HepG2 (cell line): ENCODE measurements around the gene RPS28. TPM values are rescaled to one million over a fixed set of nuclear protein-coding genes. Genes with fewer than 3 reads are reported as not detected.

Experiments used
- CBX1 ChIP-seq: IDR thresholded peaks from one replicate; pipeline ENCODE4 v1.6.1; 2016; ENCODE audit warnings: antibody characterized with exemption, low read depth
- FIP1L1 ChIP-seq: fragments of 200-400 bp; formaldehyde crosslinking; IDR thresholded peaks from 2 replicates; pipeline ENCODE4 v1.6.1; 2018; ENCODE audit warnings: low read depth, mild to moderate bottlenecking, low read length, moderate library complexity, borderline replicate concordance; ENCODE audit not compliant: insufficient read depth
- GTF3A ChIP-seq: sonication (generic); formaldehyde crosslinking; conservative IDR thresholded peaks from 2 replicates; pipeline ENCODE4 v1.4.0; 2020; ENCODE audit warnings: mild to moderate bottlenecking, missing genetic modification reagents
- KLF6 ChIP-seq: IDR thresholded peaks from 2 replicates; pipeline ENCODE4 v1.8.0; 2016; ENCODE audit warnings: missing biosample characterization, missing genetic modification reagents
- MAFK ChIP-seq, 2 experiments: IDR thresholded peaks in 1 of 2; conservative IDR thresholded peaks in 1 of 2; 2 replicates each; pipeline ENCODE4 v1.6.1; 2011; ENCODE audit warnings: improper control_type of control experiment in 2 of 2, low read length in 2 of 2
- MTF2 ChIP-seq: sonication (generic); formaldehyde crosslinking; IDR thresholded peaks from 2 replicates; pipeline ENCODE4 v1.5.0; 2020; ENCODE audit warnings: missing genetic modification reagents, borderline replicate concordance
- NR2F1 ChIP-seq, 2 experiments: fragments of 450-650 bp in 1 of 2; formaldehyde crosslinking in 1 of 2; IDR thresholded peaks; 2 replicates each; pipeline versions ENCODE4 v1.5.0 to v1.6.1; 2016 to 2020; ENCODE audit warnings: mild to moderate bottlenecking in 1 of 2, missing compliant biosample characterization in 1 of 2, missing genetic modification reagents in 1 of 2, moderate library complexity in 1 of 2
- ONECUT2 ChIP-seq: sonication (generic); formaldehyde crosslinking; IDR thresholded peaks from 2 replicates; pipeline ENCODE4 v1.4.0; 2020; ENCODE audit warnings: missing genetic modification reagents
- RFXAP ChIP-seq: sonication (generic); formaldehyde crosslinking; IDR thresholded peaks from 2 replicates; pipeline ENCODE4 v1.4.0; 2020; ENCODE audit warnings: missing genetic modification reagents, borderline replicate concordance
- SSRP1 ChIP-seq: IDR thresholded peaks from 2 replicates; pipeline ENCODE4 v1.6.1; 2016; ENCODE audit warnings: control low read depth
- TSC22D2 ChIP-seq: sonication (generic); formaldehyde crosslinking; IDR thresholded peaks from 2 replicates; pipeline ENCODE4 v1.5.1; 2020; ENCODE audit warnings: missing genetic modification reagents, mild to moderate bottlenecking, borderline replicate concordance
- ZEB1 ChIP-seq: IDR thresholded peaks from 2 replicates; pipeline ENCODE4 v1.6.1; 2012; ENCODE audit warnings: mild to moderate bottlenecking, low read depth, inconsistent platforms; ENCODE audit not compliant: insufficient replicate concordance
- ZNF10 ChIP-seq: sonication (generic); formaldehyde crosslinking; IDR thresholded peaks from 2 replicates; pipeline ENCODE4 v1.4.0; 2020; ENCODE audit warnings: mild to moderate bottlenecking, low read depth, missing genetic modification reagents, borderline replicate concordance
- ZNF589 ChIP-seq: sonication (generic); formaldehyde crosslinking; conservative IDR thresholded peaks from 2 replicates; pipeline ENCODE4 v1.8.0; 2022; ENCODE audit warnings: mild to moderate bottlenecking, moderate library complexity, missing genetic modification reagents
- ZNF629 ChIP-seq: sonication (generic); formaldehyde crosslinking; conservative IDR thresholded peaks from 2 replicates; pipeline ENCODE4 v1.5.0; 2020; ENCODE audit warnings: missing genetic modification reagents
- ZNF713 ChIP-seq: sonication (generic); formaldehyde crosslinking; IDR thresholded peaks from 2 replicates; pipeline ENCODE4 v1.4.0; 2020; ENCODE audit warnings: mild to moderate bottlenecking, missing genetic modification reagents
- polyA plus RNA-seq, 8 experiments: library from polyadenylated mRNA; depleted of rRNA in 3 of 8; stranded (reverse) in 7 of 8; unstranded in 1 of 8; fragments of >200 nt; fragmentation: Illumina TruSeq in 4 of 8; extraction: Trizol in 4 of 8; gene quantifications; 2 replicates each; pipeline versions ENCODE4 v1.2.1 to v1.2.3, GENCODE V29; 2011 to 2016; ENCODE audit warnings: low read depth in 4 of 8, missing spikeins in 1 of 8, mixed read lengths in 1 of 8; ENCODE audit not compliant: insufficient read depth in 1 of 8
- total RNA-seq, 5 experiments: library from RNA; depleted of rRNA; stranded (reverse); fragments of >200 nt; fragmentation: Illumina TruSeq; extraction: Trizol; gene quantifications; 2 replicates each; pipeline ENCODE4 v1.2.3, GENCODE V29; 2016; ENCODE audit warnings: low read depth in 1 of 5
- TF ChIP-seq, protein P1 (sequence below): sonication (generic); formaldehyde crosslinking; conservative IDR thresholded peaks from 2 replicates; pipeline ENCODE4 v1.4.0; 2020; ENCODE audit warnings: missing genetic modification reagents
- TF ChIP-seq, protein P2 (sequence below): IDR thresholded peaks from 2 replicates; pipeline ENCODE4 v1.6.1; 2016; ENCODE audit warnings: control low read depth
- TF ChIP-seq, protein P3 (sequence below): sonication (generic); formaldehyde crosslinking; IDR thresholded peaks from 2 replicates; pipeline ENCODE4 v1.4.0; 2020; ENCODE audit warnings: mild to moderate bottlenecking, missing genetic modification reagents, borderline replicate concordance
- TF ChIP-seq, protein P4 (sequence below): fragments of 450-650 bp; IDR thresholded peaks from 2 replicates; pipeline ENCODE4 v1.6.1; 2016

Gene RPS28
- total and polyA plus RNA-seq, 2 of the 13 experiments (the other 11 are each of a cell fraction or from before 2014, with no cell fraction given), result 281 to 545 TPM

DNA sequence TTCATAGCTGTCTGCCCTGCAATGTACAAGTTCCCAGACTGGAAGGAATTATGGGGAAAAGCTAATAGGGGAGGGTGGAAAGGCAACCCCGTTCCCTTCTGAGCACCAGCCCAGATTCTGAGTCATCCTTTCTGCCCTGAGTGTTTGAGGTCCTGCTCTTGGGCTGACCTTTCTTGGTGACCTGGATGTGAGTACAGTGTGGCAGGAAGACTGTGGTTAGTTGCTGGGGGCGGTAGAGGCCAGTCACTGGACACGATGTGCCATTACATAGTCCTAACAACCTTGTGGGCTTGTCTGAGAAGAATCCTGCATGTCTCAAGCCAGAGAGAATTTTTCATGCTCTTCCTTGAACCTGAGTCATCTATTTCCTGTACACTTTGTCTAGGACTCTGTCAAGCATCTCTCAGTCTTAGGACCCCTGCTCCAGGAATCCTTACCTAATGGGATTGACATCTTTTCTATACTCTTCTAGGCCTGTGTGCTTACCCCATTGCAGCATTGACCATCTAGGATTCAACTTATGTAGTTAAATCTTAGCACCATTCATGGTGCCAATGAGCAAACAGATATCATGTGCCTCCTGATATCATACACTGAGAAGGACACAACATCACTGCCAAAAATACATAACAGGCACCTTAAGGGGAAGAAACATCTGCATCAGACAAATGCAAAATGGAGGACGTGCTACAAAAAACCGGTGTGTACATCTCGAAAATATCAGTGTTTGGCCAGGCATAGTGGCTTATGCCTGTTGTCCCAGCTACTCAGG, 34.5 kb downstream of the RPS28 start (continued):
- TF ChIP-seq MAFK (conservative IDR thresholded peaks at IDR 0.05 in 1 of 2, IDR thresholded peaks at IDR 0.05 in 1 of 2; ENCODE audit: low read length in 2 of 2) (no peak), ZNF589 (CRISPR knock-in tag) (no peak), KLF6 (CRISPR knock-in tag) (no peak), TSC22D2 (CRISPR knock-in tag) (no peak), RFXAP (CRISPR knock-in tag) (no peak), CBX1 (no peak), GTF3A (no peak), ZNF713 (CRISPR knock-in tag) (no peak), ZNF629 (CRISPR knock-in tag) (no peak), ONECUT2 (CRISPR knock-in tag) (no peak), FIP1L1 (no peak), ZNF10 (CRISPR knock-in tag) (no peak), ZEB1 (no peak), SSRP1 (CRISPR knock-in tag) (peak; percentile 83; the same call in 1 of the 2 replicates), NR2F1 (CRISPR knock-in tag; IDR thresholded peaks at IDR 0.05) (peak; percentile 90 to 93), MTF2 (CRISPR knock-in tag) (no peak)
- TF ChIP-seq, protein P1, sequence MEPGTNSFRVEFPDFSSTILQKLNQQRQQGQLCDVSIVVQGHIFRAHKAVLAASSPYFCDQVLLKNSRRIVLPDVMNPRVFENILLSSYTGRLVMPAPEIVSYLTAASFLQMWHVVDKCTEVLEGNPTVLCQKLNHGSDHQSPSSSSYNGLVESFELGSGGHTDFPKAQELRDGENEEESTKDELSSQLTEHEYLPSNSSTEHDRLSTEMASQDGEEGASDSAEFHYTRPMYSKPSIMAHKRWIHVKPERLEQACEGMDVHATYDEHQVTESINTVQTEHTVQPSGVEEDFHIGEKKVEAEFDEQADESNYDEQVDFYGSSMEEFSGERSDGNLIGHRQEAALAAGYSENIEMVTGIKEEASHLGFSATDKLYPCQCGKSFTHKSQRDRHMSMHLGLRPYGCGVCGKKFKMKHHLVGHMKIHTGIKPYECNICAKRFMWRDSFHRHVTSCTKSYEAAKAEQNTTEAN (CRISPR knock-in tag), result no peak
- TF ChIP-seq, protein P2, sequence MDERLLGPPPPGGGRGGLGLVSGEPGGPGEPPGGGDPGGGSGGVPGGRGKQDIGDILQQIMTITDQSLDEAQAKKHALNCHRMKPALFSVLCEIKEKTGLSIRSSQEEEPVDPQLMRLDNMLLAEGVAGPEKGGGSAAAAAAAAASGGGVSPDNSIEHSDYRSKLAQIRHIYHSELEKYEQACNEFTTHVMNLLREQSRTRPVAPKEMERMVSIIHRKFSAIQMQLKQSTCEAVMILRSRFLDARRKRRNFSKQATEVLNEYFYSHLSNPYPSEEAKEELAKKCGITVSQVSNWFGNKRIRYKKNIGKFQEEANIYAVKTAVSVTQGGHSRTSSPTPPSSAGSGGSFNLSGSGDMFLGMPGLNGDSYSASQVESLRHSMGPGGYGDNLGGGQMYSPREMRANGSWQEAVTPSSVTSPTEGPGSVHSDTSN (CRISPR knock-in tag), result no peak
- TF ChIP-seq, protein P3, sequence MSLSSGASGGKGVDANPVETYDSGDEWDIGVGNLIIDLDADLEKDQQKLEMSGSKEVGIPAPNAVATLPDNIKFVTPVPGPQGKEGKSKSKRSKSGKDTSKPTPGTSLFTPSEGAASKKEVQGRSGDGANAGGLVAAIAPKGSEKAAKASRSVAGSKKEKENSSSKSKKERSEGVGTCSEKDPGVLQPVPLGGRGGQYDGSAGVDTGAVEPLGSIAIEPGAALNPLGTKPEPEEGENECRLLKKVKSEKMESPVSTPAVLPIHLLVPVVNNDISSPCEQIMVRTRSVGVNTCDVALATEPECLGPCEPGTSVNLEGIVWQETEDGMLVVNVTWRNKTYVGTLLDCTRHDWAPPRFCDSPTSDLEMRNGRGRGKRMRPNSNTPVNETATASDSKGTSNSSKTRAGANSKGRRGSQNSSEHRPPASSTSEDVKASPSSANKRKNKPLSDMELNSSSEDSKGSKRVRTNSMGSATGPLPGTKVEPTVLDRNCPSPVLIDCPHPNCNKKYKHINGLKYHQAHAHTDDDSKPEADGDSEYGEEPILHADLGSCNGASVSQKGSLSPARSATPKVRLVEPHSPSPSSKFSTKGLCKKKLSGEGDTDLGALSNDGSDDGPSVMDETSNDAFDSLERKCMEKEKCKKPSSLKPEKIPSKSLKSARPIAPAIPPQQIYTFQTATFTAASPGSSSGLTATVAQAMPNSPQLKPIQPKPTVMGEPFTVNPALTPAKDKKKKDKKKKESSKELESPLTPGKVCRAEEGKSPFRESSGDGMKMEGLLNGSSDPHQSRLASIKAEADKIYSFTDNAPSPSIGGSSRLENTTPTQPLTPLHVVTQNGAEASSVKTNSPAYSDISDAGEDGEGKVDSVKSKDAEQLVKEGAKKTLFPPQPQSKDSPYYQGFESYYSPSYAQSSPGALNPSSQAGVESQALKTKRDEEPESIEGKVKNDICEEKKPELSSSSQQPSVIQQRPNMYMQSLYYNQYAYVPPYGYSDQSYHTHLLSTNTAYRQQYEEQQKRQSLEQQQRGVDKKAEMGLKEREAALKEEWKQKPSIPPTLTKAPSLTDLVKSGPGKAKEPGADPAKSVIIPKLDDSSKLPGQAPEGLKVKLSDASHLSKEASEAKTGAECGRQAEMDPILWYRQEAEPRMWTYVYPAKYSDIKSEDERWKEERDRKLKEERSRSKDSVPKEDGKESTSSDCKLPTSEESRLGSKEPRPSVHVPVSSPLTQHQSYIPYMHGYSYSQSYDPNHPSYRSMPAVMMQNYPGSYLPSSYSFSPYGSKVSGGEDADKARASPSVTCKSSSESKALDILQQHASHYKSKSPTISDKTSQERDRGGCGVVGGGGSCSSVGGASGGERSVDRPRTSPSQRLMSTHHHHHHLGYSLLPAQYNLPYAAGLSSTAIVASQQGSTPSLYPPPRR (CRISPR knock-in tag), result 0 out of 2 replicates have a peak, but pooled peaks have one; percentile 14
- TF ChIP-seq, protein P4, sequence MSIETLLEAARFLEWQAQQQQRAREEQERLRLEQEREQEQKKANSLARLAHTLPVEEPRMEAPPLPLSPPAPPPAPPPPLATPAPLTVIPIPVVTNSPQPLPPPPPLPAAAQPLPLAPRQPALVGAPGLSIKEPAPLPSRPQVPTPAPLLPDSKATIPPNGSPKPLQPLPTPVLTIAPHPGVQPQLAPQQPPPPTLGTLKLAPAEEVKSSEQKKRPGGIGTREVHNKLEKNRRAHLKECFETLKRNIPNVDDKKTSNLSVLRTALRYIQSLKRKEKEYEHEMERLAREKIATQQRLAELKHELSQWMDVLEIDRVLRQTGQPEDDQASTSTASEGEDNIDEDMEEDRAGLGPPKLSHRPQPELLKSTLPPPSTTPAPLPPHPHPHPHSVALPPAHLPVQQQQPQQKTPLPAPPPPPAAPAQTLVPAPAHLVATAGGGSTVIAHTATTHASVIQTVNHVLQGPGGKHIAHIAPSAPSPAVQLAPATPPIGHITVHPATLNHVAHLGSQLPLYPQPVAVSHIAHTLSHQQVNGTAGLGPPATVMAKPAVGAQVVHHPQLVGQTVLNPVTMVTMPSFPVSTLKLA, result no peak
